WERI-Rb-1 (cell line): ENCODE measurements around the gene ALDH6A1.

Source experiments
- DNase-seq: peaks from one replicate; pipeline ENCODE4 v3.0.0-alpha.2; 2020
- H3K27ac ChIP-seq: fragments of 250-450 bp; sonication (Bioruptor Pico); 2 replicates; pipeline ENCODE4 v1.5.1; 2020; ENCODE audit warnings: mild to moderate bottlenecking, moderate library complexity
- H3K27me3 ChIP-seq: fragments of 250-450 bp; sonication (Bioruptor Pico); 2 replicates; pipeline ENCODE4 v1.5.1; 2021; ENCODE audit warnings: mild to moderate bottlenecking, low read depth, moderate library complexity; ENCODE audit not compliant: insufficient read depth, severe bottlenecking
- H3K36me3 ChIP-seq: fragments of 250-450 bp; sonication (Bioruptor Pico); 2 replicates; pipeline ENCODE4 v1.5.1; 2020; ENCODE audit warnings: mild to moderate bottlenecking, moderate library complexity
- H3K4me3 ChIP-seq: 2 replicates; pipeline ENCODE4 v1.5.1; 2011; ENCODE audit warnings: low read depth, mild to moderate bottlenecking, control low read depth, low read length
- H3K9me3 ChIP-seq: fragments of 250-450 bp; sonication (Bioruptor Pico); 2 replicates; pipeline ENCODE4 v1.5.1; 2021; ENCODE audit warnings: mild to moderate bottlenecking, moderate library complexity; ENCODE audit not compliant: severe bottlenecking
- TF ChIP-seq, protein P1 (sequence below): IDR thresholded peaks from 2 replicates; pipeline ENCODE4 v1.5.1; 2011; ENCODE audit warnings: low read depth, mild to moderate bottlenecking, control low read depth, inconsistent platforms, low read length

Gene ALDH6A1

DNA sequence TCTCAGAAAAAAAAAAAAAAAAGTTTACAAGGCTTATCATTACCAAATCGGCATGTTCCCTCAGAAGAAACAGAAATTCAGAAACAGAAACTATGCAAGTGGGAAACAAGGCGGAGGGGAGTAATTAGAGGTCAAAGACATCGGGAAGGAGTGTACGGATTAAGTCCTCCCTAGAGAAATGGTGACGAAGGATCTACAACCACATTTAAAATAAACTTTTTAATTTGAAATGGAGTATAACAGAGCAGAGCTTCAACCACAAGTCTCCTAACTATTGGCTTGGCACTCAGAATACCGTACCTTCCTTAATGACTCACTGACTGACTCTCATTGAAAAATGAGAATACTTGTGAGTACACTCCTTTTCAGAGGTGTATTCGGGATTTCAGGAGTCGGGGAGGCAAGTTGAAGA is 66.1 kb downstream of the ALDH6A1 start:
- TF ChIP-seq, protein P1, sequence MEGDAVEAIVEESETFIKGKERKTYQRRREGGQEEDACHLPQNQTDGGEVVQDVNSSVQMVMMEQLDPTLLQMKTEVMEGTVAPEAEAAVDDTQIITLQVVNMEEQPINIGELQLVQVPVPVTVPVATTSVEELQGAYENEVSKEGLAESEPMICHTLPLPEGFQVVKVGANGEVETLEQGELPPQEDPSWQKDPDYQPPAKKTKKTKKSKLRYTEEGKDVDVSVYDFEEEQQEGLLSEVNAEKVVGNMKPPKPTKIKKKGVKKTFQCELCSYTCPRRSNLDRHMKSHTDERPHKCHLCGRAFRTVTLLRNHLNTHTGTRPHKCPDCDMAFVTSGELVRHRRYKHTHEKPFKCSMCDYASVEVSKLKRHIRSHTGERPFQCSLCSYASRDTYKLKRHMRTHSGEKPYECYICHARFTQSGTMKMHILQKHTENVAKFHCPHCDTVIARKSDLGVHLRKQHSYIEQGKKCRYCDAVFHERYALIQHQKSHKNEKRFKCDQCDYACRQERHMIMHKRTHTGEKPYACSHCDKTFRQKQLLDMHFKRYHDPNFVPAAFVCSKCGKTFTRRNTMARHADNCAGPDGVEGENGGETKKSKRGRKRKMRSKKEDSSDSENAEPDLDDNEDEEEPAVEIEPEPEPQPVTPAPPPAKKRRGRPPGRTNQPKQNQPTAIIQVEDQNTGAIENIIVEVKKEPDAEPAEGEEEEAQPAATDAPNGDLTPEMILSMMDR = no peak
- no peaks in the 10 kb centered on the region for H3K27me3 ChIP-seq
- no peaks in the 10 kb centered on the region for H3K9me3 ChIP-seq
- peaks cover 2% of the 10 kb centered on the region; the same call in 1 of the 2 replicates for H3K36me3 ChIP-seq
- H3K4me3 ChIP-seq = peak overlapping the region; percentile 97
- no peak for DNase-seq
- H3K27ac ChIP-seq = no peak overlapping the region

GRCh38 chr14:74015963-74016362 is 68.3 kb downstream of the ALDH6A1 start:
- TF ChIP-seq, protein P1 = no peak
- no peak for DNase-seq

GRCh38 chr14:74015176-74015575 is 69.1 kb downstream of the ALDH6A1 start:
- H3K27me3 ChIP-seq = no peaks in the 10 kb centered on the region

More at GRCh38 chr14:74015963-74016362, 68.3 kb downstream of the ALDH6A1 start:
- Histone ChIP-seq H3K36me3 (peaks cover 2% of the 10 kb centered on the region; the same call in 1 of the 2 replicates), H3K27ac (no peak overlapping the region), H3K9me3 (no peaks in the 10 kb centered on the region), H3K4me3 (no peak overlapping the region), H3K27me3 (no peaks in the 10 kb centered on the region)

DNA sequence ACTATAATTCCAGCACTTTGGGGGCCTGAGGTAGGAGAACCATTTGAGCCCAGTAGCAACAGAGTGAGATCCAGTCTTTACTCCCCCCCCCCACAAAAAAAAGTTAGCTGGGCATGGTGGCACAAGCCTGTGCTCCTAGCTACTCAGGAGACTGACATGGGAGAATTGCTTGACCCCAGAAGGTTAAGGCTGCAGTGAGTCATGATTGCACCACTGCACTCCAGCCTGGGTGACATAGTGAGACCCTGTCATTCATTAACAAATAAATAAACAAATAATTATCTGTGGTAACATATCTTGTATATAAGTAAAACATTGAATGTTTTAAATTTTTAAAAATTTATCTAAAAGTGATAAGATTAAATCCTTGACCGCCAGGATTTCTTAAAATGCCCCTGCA is 70.0 kb downstream of the ALDH6A1 start:
- H3K9me3 ChIP-seq = no peaks in the 10 kb centered on the region
- H3K27ac ChIP-seq = no peak overlapping the region
- H3K36me3 ChIP-seq = peaks cover 2% of the 10 kb centered on the region; the same call in 1 of the 2 replicates
- TF ChIP-seq, protein P1 = no peak
- DNase-seq = no peak
- no peak overlapping the region for H3K4me3 ChIP-seq
- H3K27me3 ChIP-seq = no peaks in the 10 kb centered on the region

More at GRCh38 chr14:74015176-74015575, 69.1 kb downstream of the ALDH6A1 start:
- H3K27ac ChIP-seq = no peak overlapping the region
- TF ChIP-seq, protein P1 = no peak
- DNase-seq = no peak
- no peaks in the 10 kb centered on the region for H3K9me3 ChIP-seq
- no peak overlapping the region for H3K4me3 ChIP-seq
- peaks cover 2% of the 10 kb centered on the region; the same call in 1 of the 2 replicates for H3K36me3 ChIP-seq

- Histone ChIP-seq H3K4me3 (no peak overlapping the region), H3K27me3 (no peaks in the 10 kb centered on the region), H3K9me3 (no peaks in the 10 kb centered on the region)
Measured at GRCh38 chr14:74008843-74009499, 75.3 kb downstream of the ALDH6A1 start.

More at GRCh38 chr14:74008843-74009499, 75.3 kb downstream of the ALDH6A1 start:
- no peak for DNase-seq
- TF ChIP-seq, protein P1 = no peak
- Histone ChIP-seq H3K36me3 (no peaks in the 10 kb centered on the region), H3K27ac (no peak overlapping the region)
